ENCODE measurements around the gene NIN. TPM values are rescaled to one million over a fixed set of nuclear protein-coding genes. Genes with fewer than 3 reads are reported as not detected.
A peak's percentile ranks its signal among the peaks of the same experiment; 100 is the strongest.

Gene NIN
- total RNA-seq, 4 donors from 2014 or later: 16.2 to 49.3 (median 29.2) TPM

- TF ChIP-seq POLR2A (IDR thresholded peaks at IDR 0.05) (no peak), CTCF (IDR thresholded peaks at IDR 0.05 in 4 of 5, conservative IDR thresholded peaks at IDR 0.05 in 1 of 5) (no peak)
- Histone ChIP-seq H3K27ac (no peak overlapping the region), H3K9me3 (no peaks in the 10 kb centered on the region), H3K36me3 (no peaks in the 10 kb centered on the region), H3K4me1 (no peaks in the 10 kb centered on the region), H3K27me3 (no peaks in the 10 kb centered on the region), H3K4me3 (no peak overlapping the region)
- in situ Hi-C loops (cut with MboI; ENCODE audit: low sequenced_read_pairs in 4 of 4): no loop called here
- ATAC-seq (no peak), DNase-seq (no peak)
- intact Hi-C loops (cut with DNase I; ENCODE audit: low total_unique reads): no loop called here
These were observed 151.3 kb downstream of the NIN start for GRCh38 chr14:50679674-50680073.

GRCh38 chr14:50678163-50678562 is 152.8 kb downstream of the NIN start:
- no peak for ATAC-seq
- intact Hi-C loops (cut with DNase I; ENCODE audit: low total_unique reads) (no loop called here), in situ Hi-C loops (cut with MboI; ENCODE audit: low sequenced_read_pairs in 4 of 4) (no loop called here)
- H3K27me3 ChIP-seq: no peaks in the 10 kb centered on the region
- H3K4me3 ChIP-seq: no peak overlapping the region
- no peaks in the 10 kb centered on the region for H3K36me3 ChIP-seq
- no peaks in the 10 kb centered on the region for H3K4me1 ChIP-seq
- H3K27ac ChIP-seq: peak overlapping the region in 2 of 4 donors; percentile 23 to 51
- no peak for TF ChIP-seq CTCF (IDR thresholded peaks at IDR 0.05 in 4 of 5, conservative IDR thresholded peaks at IDR 0.05 in 1 of 5)
- no peak for TF ChIP-seq POLR2A (IDR thresholded peaks at IDR 0.05)
- H3K9me3 ChIP-seq: no peaks in the 10 kb centered on the region
- DNase-seq: no peak

GRCh38 chr14:50677527-50678063 is 153.4 kb downstream of the NIN start:
- H3K4me3 ChIP-seq: no peak overlapping the region
- no peaks in the 10 kb centered on the region for H3K4me1 ChIP-seq
- TF ChIP-seq CTCF (IDR thresholded peaks at IDR 0.05 in 4 of 5, conservative IDR thresholded peaks at IDR 0.05 in 1 of 5) (no peak), POLR2A (IDR thresholded peaks at IDR 0.05) (no peak)
- H3K27me3 ChIP-seq: no peaks in the 10 kb centered on the region
- in situ Hi-C loops (cut with MboI; ENCODE audit: low sequenced_read_pairs in 4 of 4) (no loop called here), intact Hi-C loops (cut with DNase I; ENCODE audit: low total_unique reads) (no loop called here)
- H3K36me3 ChIP-seq: no peaks in the 10 kb centered on the region
- H3K27ac ChIP-seq: peak overlapping the region in 3 of 4 donors; percentile 22 to 51 (median 23)
- DNase-seq: no peak
- ATAC-seq: peak in 1 of 2 donors; percentile 30
- H3K9me3 ChIP-seq: no peaks in the 10 kb centered on the region

- in situ Hi-C loops (cut with MboI; ENCODE audit: low sequenced_read_pairs in 4 of 4) (no loop called here), intact Hi-C loops (cut with DNase I; ENCODE audit: low total_unique reads) (no loop called here)
- no peak for TF ChIP-seq CTCF (IDR thresholded peaks at IDR 0.05 in 4 of 5, conservative IDR thresholded peaks at IDR 0.05 in 1 of 5)
- no peak for TF ChIP-seq POLR2A (IDR thresholded peaks at IDR 0.05)
- H3K27me3 ChIP-seq: no peaks in the 10 kb centered on the region
- no peak for DNase-seq
- no peaks in the 10 kb centered on the region for H3K36me3 ChIP-seq
- no peaks in the 10 kb centered on the region for H3K4me1 ChIP-seq
- no peak for ATAC-seq
- H3K4me3 ChIP-seq: no peak overlapping the region
- peak overlapping the region in 2 of 4 donors; percentile 22 to 51 for H3K27ac ChIP-seq
- H3K9me3 ChIP-seq: no peaks in the 10 kb centered on the region
These were observed 154.0 kb downstream of the NIN start for GRCh38 chr14:50676814-50677516.
